ENCODE data around the gene KANTR.

Gene KANTR

DNA sequence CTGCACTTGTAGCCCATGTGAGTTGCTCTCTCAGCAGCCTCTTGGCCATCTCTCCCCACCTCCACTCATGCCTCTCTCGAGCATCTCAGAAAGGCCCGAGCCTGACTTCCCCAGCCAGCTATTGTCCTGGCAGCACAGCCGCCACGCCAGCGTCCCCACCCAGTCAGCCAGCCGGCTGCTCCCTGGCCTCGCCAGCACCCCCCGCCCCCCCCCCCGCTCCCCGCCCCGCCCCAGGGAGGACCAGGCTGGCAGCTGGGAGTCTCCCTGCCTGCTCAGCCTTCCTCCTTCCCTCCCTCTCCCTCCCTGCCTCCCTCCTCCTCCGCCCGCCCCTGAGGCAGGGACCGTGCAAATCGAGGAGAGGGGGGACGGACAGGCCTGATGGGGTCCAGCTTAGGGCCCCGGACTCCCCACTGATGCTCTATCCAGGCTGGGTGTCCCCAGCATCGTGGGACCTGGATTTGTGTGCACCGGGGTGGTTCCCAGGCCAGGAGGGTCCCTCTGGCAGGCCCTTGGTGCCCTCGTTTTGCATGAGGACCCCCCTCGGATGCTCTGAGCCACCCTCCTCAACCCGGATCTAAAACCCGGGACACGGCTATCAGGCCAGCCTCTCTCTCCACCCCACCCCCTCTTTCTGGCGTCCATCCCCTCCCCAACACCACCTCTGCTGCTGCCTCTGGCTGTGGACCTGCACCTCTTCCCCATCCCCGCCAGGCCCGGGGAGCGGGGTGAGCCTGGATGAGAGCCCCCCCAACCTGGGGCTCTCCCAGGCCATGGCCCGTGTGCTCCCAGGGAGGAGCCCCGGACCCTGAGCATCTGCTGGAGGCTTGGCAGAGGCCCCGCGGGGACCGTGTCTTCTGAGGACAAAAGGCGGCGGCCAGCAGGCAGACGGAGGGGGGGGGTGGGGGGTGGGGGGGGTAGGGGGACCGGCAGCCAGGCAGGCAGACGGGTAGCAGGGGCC lies 45.5 kb upstream of the KANTR start, which contains the start of gene GPR173:
Gene GPR173 (plus strand): TSS at position 621 of the 958 bp plus-strand sequence. CDS start 27,833 bp downstream, outside the sequence.
- Histone ChIP-seq H3K4me1 (ENCODE audit: low read length) (no peaks in the 10 kb centered on the region), H3K9me3 (replicated peaks; ENCODE audit: insufficient read depth, low read length) (no peaks in the 10 kb centered on the region), H2AFZ (ENCODE audit: low read length) (no peak within 1 kb of the TSS), H4K20me1 (ENCODE audit: insufficient read depth, low read length) (no peaks in the 10 kb centered on the region), H3K4me2 (ENCODE audit: low read depth, low read length) (no peak within 1 kb of the TSS), H3K27ac (ENCODE audit: low read length) (no peak within 1 kb of the TSS), H3F3A (ENCODE audit: insufficient read depth, low read length) (no peaks in the 10 kb centered on the region), H3K9me2 (replicated peaks; ENCODE audit: insufficient read depth, low read length) (no peaks in the 10 kb centered on the region), H3K79me2 (ENCODE audit: low read length) (no peaks in the 10 kb centered on the region), H3K4me3 (ENCODE audit: low read length) (no peak within 1 kb of the TSS), H3K9ac (ENCODE audit: low read length) (no peak within 1 kb of the TSS), H3K27me3 (replicated peaks; ENCODE audit: insufficient read depth, low read length) (no peaks in the 10 kb centered on the region), H3K36me3 (replicated peaks; ENCODE audit: insufficient read depth, low read length) (no peaks in the 10 kb centered on the region)
- DNase-seq = no peak
- TF ChIP-seq EZH2phosphoT487 (IDR thresholded peaks at IDR 0.05; ENCODE audit: low read length) (no peak), EZH2 (optimal IDR thresholded peaks at IDR 0.05; ENCODE audit: low read depth, low read length) (no peak)
- TF ChIP-seq, protein P1, sequence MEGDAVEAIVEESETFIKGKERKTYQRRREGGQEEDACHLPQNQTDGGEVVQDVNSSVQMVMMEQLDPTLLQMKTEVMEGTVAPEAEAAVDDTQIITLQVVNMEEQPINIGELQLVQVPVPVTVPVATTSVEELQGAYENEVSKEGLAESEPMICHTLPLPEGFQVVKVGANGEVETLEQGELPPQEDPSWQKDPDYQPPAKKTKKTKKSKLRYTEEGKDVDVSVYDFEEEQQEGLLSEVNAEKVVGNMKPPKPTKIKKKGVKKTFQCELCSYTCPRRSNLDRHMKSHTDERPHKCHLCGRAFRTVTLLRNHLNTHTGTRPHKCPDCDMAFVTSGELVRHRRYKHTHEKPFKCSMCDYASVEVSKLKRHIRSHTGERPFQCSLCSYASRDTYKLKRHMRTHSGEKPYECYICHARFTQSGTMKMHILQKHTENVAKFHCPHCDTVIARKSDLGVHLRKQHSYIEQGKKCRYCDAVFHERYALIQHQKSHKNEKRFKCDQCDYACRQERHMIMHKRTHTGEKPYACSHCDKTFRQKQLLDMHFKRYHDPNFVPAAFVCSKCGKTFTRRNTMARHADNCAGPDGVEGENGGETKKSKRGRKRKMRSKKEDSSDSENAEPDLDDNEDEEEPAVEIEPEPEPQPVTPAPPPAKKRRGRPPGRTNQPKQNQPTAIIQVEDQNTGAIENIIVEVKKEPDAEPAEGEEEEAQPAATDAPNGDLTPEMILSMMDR (IDR thresholded peaks at IDR 0.05; ENCODE audit: low read length) = no peak

DNA sequence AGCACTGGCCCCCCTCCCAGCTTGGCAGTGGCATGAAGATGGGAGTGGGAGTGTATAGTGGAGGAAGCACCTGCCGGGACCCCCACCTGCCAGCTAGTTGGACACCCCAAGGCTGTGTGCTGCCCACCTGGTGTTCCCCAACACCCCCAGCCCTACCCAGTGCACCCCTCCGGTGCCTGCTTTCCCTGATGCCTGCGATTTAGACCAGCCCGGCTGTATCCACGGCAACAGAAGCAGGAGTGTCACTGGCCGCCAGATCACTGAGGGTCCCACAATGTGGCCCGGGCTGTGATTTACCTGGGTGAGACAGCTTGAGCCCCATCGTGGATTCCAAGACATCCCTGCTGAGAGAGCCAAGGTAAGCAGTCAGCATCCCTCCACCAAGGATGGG lies 44.8 kb upstream of the KANTR start:
- Histone ChIP-seq H3K4me1 (ENCODE audit: low read length) (no peaks in the 10 kb centered on the region), H2AFZ (ENCODE audit: low read length) (no peak overlapping the region), H3K27ac (ENCODE audit: low read length) (no peak overlapping the region), H3K9me3 (replicated peaks; ENCODE audit: insufficient read depth, low read length) (no peaks in the 10 kb centered on the region), H3K4me3 (ENCODE audit: low read length) (no peak overlapping the region), H3F3A (ENCODE audit: insufficient read depth, low read length) (no peaks in the 10 kb centered on the region), H3K36me3 (replicated peaks; ENCODE audit: insufficient read depth, low read length) (no peaks in the 10 kb centered on the region), H3K9me2 (replicated peaks; ENCODE audit: insufficient read depth, low read length) (no peaks in the 10 kb centered on the region), H3K79me2 (ENCODE audit: low read length) (no peaks in the 10 kb centered on the region), H4K20me1 (ENCODE audit: insufficient read depth, low read length) (no peaks in the 10 kb centered on the region), H3K4me2 (ENCODE audit: low read depth, low read length) (no peak overlapping the region), H3K9ac (ENCODE audit: low read length) (no peak overlapping the region), H3K27me3 (replicated peaks; ENCODE audit: insufficient read depth, low read length) (no peaks in the 10 kb centered on the region)
- no peak for TF ChIP-seq EZH2 (optimal IDR thresholded peaks at IDR 0.05; ENCODE audit: low read depth, low read length)
- TF ChIP-seq, protein P1 (IDR thresholded peaks at IDR 0.05; ENCODE audit: low read length) = no peak
- TF ChIP-seq EZH2phosphoT487 (IDR thresholded peaks at IDR 0.05; ENCODE audit: low read length) = no peak
- no peak for DNase-seq

DNA sequence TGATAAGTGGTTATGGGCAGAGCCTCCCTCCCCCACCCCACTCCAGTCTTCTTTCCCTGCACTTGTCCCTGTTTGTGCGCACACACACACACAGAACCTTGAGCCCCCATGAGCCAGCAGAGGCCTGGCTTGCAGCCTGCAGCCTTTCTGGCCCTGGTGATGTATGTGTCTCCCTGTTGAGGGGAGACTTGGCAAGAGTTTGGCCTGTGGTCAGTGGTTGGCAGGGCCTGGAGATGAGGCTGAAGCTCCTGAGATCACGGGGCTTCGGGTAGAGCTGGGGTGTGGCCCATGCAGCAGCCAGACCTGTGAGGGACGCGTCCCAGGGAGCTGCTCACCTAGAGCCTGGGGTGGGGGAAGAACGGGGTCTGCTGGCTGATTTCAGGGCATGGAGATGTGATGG lies 43.1 kb upstream of the KANTR start:
- TF ChIP-seq, protein P1 (IDR thresholded peaks at IDR 0.05; ENCODE audit: low read length) = no peak
- TF ChIP-seq EZH2 (optimal IDR thresholded peaks at IDR 0.05; ENCODE audit: low read depth, low read length) = no peak
- no peak for TF ChIP-seq EZH2phosphoT487 (IDR thresholded peaks at IDR 0.05; ENCODE audit: low read length)
- H4K20me1 ChIP-seq (ENCODE audit: insufficient read depth, low read length) = no peaks in the 10 kb centered on the region
- H3F3A ChIP-seq (ENCODE audit: insufficient read depth, low read length) = no peaks in the 10 kb centered on the region
- H3K4me2 ChIP-seq (ENCODE audit: low read depth, low read length) = no peak overlapping the region
- no peak overlapping the region for H3K27ac ChIP-seq (ENCODE audit: low read length)
- H3K4me1 ChIP-seq (ENCODE audit: low read length) = no peaks in the 10 kb centered on the region
- no peak overlapping the region for H3K9ac ChIP-seq (ENCODE audit: low read length)
- H3K79me2 ChIP-seq (ENCODE audit: low read length) = no peaks in the 10 kb centered on the region
- no peaks in the 10 kb centered on the region for H3K27me3 ChIP-seq (replicated peaks; ENCODE audit: insufficient read depth, low read length)
- H3K36me3 ChIP-seq (replicated peaks; ENCODE audit: insufficient read depth, low read length) = no peaks in the 10 kb centered on the region
- no peak for DNase-seq
- H2AFZ ChIP-seq (ENCODE audit: low read length) = no peak overlapping the region
- no peaks in the 10 kb centered on the region for H3K9me2 ChIP-seq (replicated peaks; ENCODE audit: insufficient read depth, low read length)
- no peak overlapping the region for H3K4me3 ChIP-seq (ENCODE audit: low read length)
- H3K9me3 ChIP-seq (replicated peaks; ENCODE audit: insufficient read depth, low read length) = no peaks in the 10 kb centered on the region

Data from MM.1S (cell line).